ENCODE measurements around the gene DIPK1A. TPM values are rescaled to one million over a fixed set of nuclear protein-coding genes. Genes with fewer than 3 reads are reported as not detected.

Gene DIPK1A
- total RNA-seq, 1 donor from 2014 or later, result 5.0 TPM

- H3K9me3 ChIP-seq (replicated peaks), result peaks cover 5% of the 10 kb centered on the region
- no peaks in the 10 kb centered on the region for H3K36me3 ChIP-seq
- intact Hi-C loops (cut with micrococcal nuclease), result no loop called here
- no peak overlapping the region for H3K27ac ChIP-seq (replicated peaks)
- H3K4me3 ChIP-seq, result no peak overlapping the region
- TF ChIP-seq CTCF (IDR thresholded peaks at IDR 0.05; ENCODE audit: borderline replicate concordance), result no peak
- DNase-seq, result no peak
- no peaks in the 10 kb centered on the region for H3K4me1 ChIP-seq
- H3K27me3 ChIP-seq (ENCODE audit: low read depth), result no peaks in the 10 kb centered on the region
Observed at GRCh38 chr1:92851729-92852128, 109.5 kb downstream of the DIPK1A start.

- Histone ChIP-seq H3K27me3 (ENCODE audit: low read depth) (no peaks in the 10 kb centered on the region), H3K27ac (replicated peaks) (no peak overlapping the region), H3K4me1 (no peaks in the 10 kb centered on the region), H3K4me3 (no peak overlapping the region), H3K9me3 (replicated peaks) (peaks cover 2% of the 10 kb centered on the region), H3K36me3 (no peaks in the 10 kb centered on the region)
- intact Hi-C loops (cut with micrococcal nuclease), result no loop called here
- DNase-seq, result no peak
- TF ChIP-seq CTCF (IDR thresholded peaks at IDR 0.05; ENCODE audit: borderline replicate concordance), result no peak
Observed at GRCh38 chr1:92850019-92850418, 111.2 kb downstream of the DIPK1A start.

GRCh38 chr1:92848201-92848600, 113.1 kb downstream of the DIPK1A start:
- H3K4me1 ChIP-seq, result no peaks in the 10 kb centered on the region
- H3K9me3 ChIP-seq (replicated peaks), result no peaks in the 10 kb centered on the region
- intact Hi-C loops (cut with micrococcal nuclease), result no loop called here
- no peak overlapping the region for H3K27ac ChIP-seq (replicated peaks)
- TF ChIP-seq CTCF (IDR thresholded peaks at IDR 0.05; ENCODE audit: borderline replicate concordance), result no peak
- DNase-seq, result no peak
- no peak overlapping the region for H3K4me3 ChIP-seq
- no peaks in the 10 kb centered on the region for H3K27me3 ChIP-seq (ENCODE audit: low read depth)
- H3K36me3 ChIP-seq, result peaks cover 13% of the 10 kb centered on the region

- Histone ChIP-seq H3K4me3 (no peak overlapping the region), H3K4me1 (no peaks in the 10 kb centered on the region), H3K36me3 (peaks cover 36% of the 10 kb centered on the region), H3K9me3 (replicated peaks) (no peaks in the 10 kb centered on the region), H3K27me3 (ENCODE audit: low read depth) (no peaks in the 10 kb centered on the region), H3K27ac (replicated peaks) (no peak overlapping the region)
- no peak for TF ChIP-seq CTCF (IDR thresholded peaks at IDR 0.05; ENCODE audit: borderline replicate concordance)
- DNase-seq, result no peak
- intact Hi-C loops (cut with micrococcal nuclease), result no loop called here
Observed at GRCh38 chr1:92845908-92846307, 115.4 kb downstream of the DIPK1A start.

GRCh38 chr1:92844439-92844838, 116.8 kb downstream of the DIPK1A start:
- Histone ChIP-seq H3K4me3 (no peak overlapping the region), H3K27ac (replicated peaks) (no peak overlapping the region), H3K36me3 (peaks cover 51% of the 10 kb centered on the region), H3K4me1 (peaks cover 8% of the 10 kb centered on the region), H3K27me3 (ENCODE audit: low read depth) (no peaks in the 10 kb centered on the region), H3K9me3 (replicated peaks) (no peaks in the 10 kb centered on the region)
- no peak for TF ChIP-seq CTCF (IDR thresholded peaks at IDR 0.05; ENCODE audit: borderline replicate concordance)
- no peak for DNase-seq
- intact Hi-C loops (cut with micrococcal nuclease), result no loop called here

Measured in left ventricle myocardium inferior (tissue), 1 donor.